Kidney epithelial cell (primary cell): ENCODE results near the gene FHOD3. TPM values are rescaled to one million over a fixed set of nuclear protein-coding genes. Genes with fewer than 3 reads are reported as not detected.

Experiments used
- DNase-seq: peaks from one replicate; pipeline ENCODE4 v3.0.0-alpha.2; 2010; ENCODE audit warnings: low read depth
- H3K27me3 ChIP-seq: 2 replicates; pipeline ENCODE4 v1.6.0; 2011; ENCODE audit warnings: low read length; ENCODE audit not compliant: control insufficient read depth, insufficient read depth
- H3K36me3 ChIP-seq: 2 replicates; pipeline ENCODE4 v1.5.1; 2011; ENCODE audit warnings: low read length; ENCODE audit not compliant: control insufficient read depth, insufficient read depth
- H3K4me3 ChIP-seq: 2 replicates; pipeline ENCODE4 v1.5.1; 2011; ENCODE audit warnings: low read depth, mild to moderate bottlenecking, control low read depth, low read length
- CTCF ChIP-seq: IDR thresholded peaks from 2 replicates; pipeline ENCODE4 v1.5.1; 2011; ENCODE audit warnings: mild to moderate bottlenecking, moderate library complexity, low read length, control low read depth, inconsistent platforms; ENCODE audit not compliant: insufficient read depth, poor library complexity, severe bottlenecking
- total RNA-seq: library from RNA; depleted of rRNA; stranded (reverse); fragments of >200 nt; gene quantifications from 2 replicates; pipeline ENCODE4 v1.2.3, GENCODE V29; 2015

The FHOD3 gene
- total RNA-seq, 1 donor from 2014 or later: 47.2 TPM

GRCh38 chr18:36262971-36263370 is 34.5 kb upstream of the FHOD3 start:
- no peak for TF ChIP-seq CTCF
- no peaks in the 10 kb centered on the region for H3K27me3 ChIP-seq
- no peaks in the 10 kb centered on the region for H3K36me3 ChIP-seq
- H3K4me3 ChIP-seq: no peak overlapping the region
- no peak for DNase-seq

- no peak for TF ChIP-seq CTCF
- no peak for DNase-seq
- H3K27me3 ChIP-seq: no peaks in the 10 kb centered on the region
Observed at GRCh38 chr18:36264283-36264682, 33.2 kb upstream of the FHOD3 start.

GRCh38 chr18:36265015-36265414 is 32.5 kb upstream of the FHOD3 start:
- Histone ChIP-seq H3K27me3 (no peaks in the 10 kb centered on the region), H3K4me3 (no peak overlapping the region), H3K36me3 (no peaks in the 10 kb centered on the region)
- no peak for TF ChIP-seq CTCF
- no peak for DNase-seq

More at GRCh38 chr18:36264283-36264682, 33.2 kb upstream of the FHOD3 start:
- Histone ChIP-seq H3K36me3 (no peaks in the 10 kb centered on the region), H3K4me3 (no peak overlapping the region)

GRCh38 chr18:36269157-36269556 is 28.4 kb upstream of the FHOD3 start:
- TF ChIP-seq CTCF: no peak
- Histone ChIP-seq H3K36me3 (no peaks in the 10 kb centered on the region), H3K27me3 (no peaks in the 10 kb centered on the region), H3K4me3 (no peak overlapping the region)
- DNase-seq: no peak

GRCh38 chr18:36271153-36271552 is 26.4 kb upstream of the FHOD3 start:
- Histone ChIP-seq H3K4me3 (no peak overlapping the region), H3K27me3 (no peaks in the 10 kb centered on the region), H3K36me3 (no peaks in the 10 kb centered on the region)
- no peak for DNase-seq
- no peak for TF ChIP-seq CTCF

- DNase-seq: no peak
- TF ChIP-seq CTCF: no peak
Observed at GRCh38 chr18:36273347-36273746, 24.2 kb upstream of the FHOD3 start.

More at GRCh38 chr18:36273347-36273746, 24.2 kb upstream of the FHOD3 start:
- Histone ChIP-seq H3K36me3 (no peaks in the 10 kb centered on the region), H3K27me3 (no peaks in the 10 kb centered on the region), H3K4me3 (no peak overlapping the region)
